OCI-LY7 (cell line): ENCODE results near the gene VEGFD. TPM values are rescaled to one million over a fixed set of nuclear protein-coding genes. Genes with fewer than 3 reads are reported as not detected.

Source experiments
- BruUV-seq: library from RNA; stranded (reverse); fragments of 400-500 nt; replicated peaks from 2 replicates; lab custom pipeline; 2021; lab: Mats Ljungman, UMichigan
- CTCF ChIA-PET: fragments of 300-600 bp; sonication (Branson Sonifier 250); formaldehyde crosslinking; loops from one replicate; lab custom pipeline; 2022; ENCODE audit warnings: antibody characterized with exemption; ENCODE audit not compliant: unreplicated experiment; lab: Charles Lee
- POLR2A ChIA-PET: fragments of 300-600 bp; sonication (Branson Sonifier 250); formaldehyde crosslinking; loops from one replicate; lab custom pipeline; 2022; ENCODE audit warnings: antibody characterized with exemption; lab: Charles Lee
- DNase-seq: peaks from one replicate; pipeline ENCODE4 v3.0.0-alpha.2; 2015; ENCODE audit warnings: low spot score
- H2AFZ ChIP-seq: fragments of 200-600 bp; sonication (generic), shearing (Covaris generic); 2 replicates; pipeline ENCODE4 v1.6.1; 2014; ENCODE audit warnings: mild to moderate bottlenecking, antibody characterized with exemption, low read length, moderate library complexity
- H3K27ac ChIP-seq: fragments of 200-600 bp; sonication (generic); 2 replicates; pipeline ENCODE4 v1.5.1; 2014; ENCODE audit warnings: mixed run types, low read depth, mild to moderate bottlenecking, moderate library complexity, low read length, inconsistent platforms; ENCODE audit not compliant: poor library complexity, severe bottlenecking
- H3K36me3 ChIP-seq: fragments of 200-600 bp; sonication (generic); 2 replicates; pipeline ENCODE4 v1.6.1; 2014; ENCODE audit warnings: mild to moderate bottlenecking, antibody characterized with exemption, low read length, moderate library complexity, mixed read lengths; ENCODE audit not compliant: insufficient read depth
- H3K4me1 ChIP-seq: fragments of 200-600 bp; sonication (generic); 2 replicates; pipeline ENCODE4 v1.5.1; 2014; ENCODE audit warnings: mild to moderate bottlenecking, low read length; ENCODE audit not compliant: insufficient read depth, poor library complexity, severe bottlenecking
- H3K4me2 ChIP-seq: fragments of 200-600 bp; sonication (generic); 2 replicates; pipeline ENCODE4 v1.6.1; 2014; ENCODE audit warnings: mild to moderate bottlenecking, low read length
- H3K4me3 ChIP-seq: fragments of 200-600 bp; sonication (generic); 2 replicates; pipeline ENCODE4 v1.5.1; 2014; ENCODE audit warnings: mild to moderate bottlenecking, low read depth, low read length; ENCODE audit not compliant: poor library complexity, severe bottlenecking
- H3K79me2 ChIP-seq: fragments of 200-600 bp; sonication (generic); 2 replicates; pipeline ENCODE4 v1.6.1; 2016; ENCODE audit warnings: low read depth, mild to moderate bottlenecking, low read length, moderate library complexity, mixed read lengths; ENCODE audit not compliant: insufficient read depth
- H3K9me2 ChIP-seq: fragments of 200-600 bp; sonication (generic); 2 replicates; pipeline ENCODE4 v1.6.1; 2016; ENCODE audit warnings: mild to moderate bottlenecking, low read length, mixed read lengths; ENCODE audit not compliant: insufficient read depth
- H3K9me3 ChIP-seq: fragments of 200-600 bp; sonication (generic); 2 replicates; pipeline ENCODE4 v1.6.1; 2014; ENCODE audit warnings: mild to moderate bottlenecking, mixed run types, low read length, mixed read lengths
- H4K20me1 ChIP-seq: fragments of 200-600 bp; sonication (generic); 2 replicates; pipeline ENCODE4 v1.6.1; 2014; ENCODE audit warnings: mild to moderate bottlenecking, antibody characterized with exemption, low read length, moderate library complexity, mixed read lengths; ENCODE audit not compliant: insufficient read depth
- EZH2phosphoT487 ChIP-seq: fragments of 200-600 bp; sonication (generic); IDR thresholded peaks from 2 replicates; pipeline ENCODE4 v1.6.1; 2018; ENCODE audit warnings: low read depth, borderline replicate concordance, mild to moderate bottlenecking, mixed run types, antibody characterized with exemption, low read length, moderate library complexity, mixed read lengths
- intact Hi-C: fragments of 100-400 bp; cut with micrococcal nuclease; formaldehyde crosslinking; loops from one replicate; pipeline ENCODE4 v1.10.0; 2022; ENCODE audit not compliant: unreplicated experiment
- total RNA-seq, 2 experiments: library from RNA; depleted of rRNA in 1 of 2; stranded (reverse); fragments of >200 nt in 1 of 2; shearing (Covaris generic) in 1 of 2; gene quantifications; 2 replicates each; pipeline ENCODE4 v1.2.3, GENCODE V29; 2014 to 2022
- TF ChIP-seq, protein P1 (sequence below): fragments of 200-600 bp; sonication (generic); conservative IDR thresholded peaks from 2 replicates; pipeline ENCODE4 v1.5.1; 2014; ENCODE audit warnings: mild to moderate bottlenecking, antibody characterized with exemption, low read length, moderate library complexity, mixed read lengths

Gene VEGFD
- total RNA-seq, 2 experiments from 2014 or later = not detected

- Histone ChIP-seq H3K79me2 (no peaks in the 10 kb centered on the region), H4K20me1 (no peaks in the 10 kb centered on the region), H3K4me2 (no peak overlapping the region), H3K4me1 (no peaks in the 10 kb centered on the region), H3K27ac (no peak overlapping the region), H3K36me3 (no peaks in the 10 kb centered on the region), H3K9me2 (no peaks in the 10 kb centered on the region), H3K4me3 (no peak overlapping the region), H2AFZ (no peak overlapping the region), H3K9me3 (no peaks in the 10 kb centered on the region)
- intact Hi-C loops = no loop called here
- ChIA-PET POLR2A (no interaction called here), CTCF (no interaction called here)
- no TSS peak for BruUV-seq
- TF ChIP-seq EZH2phosphoT487 = no peak
- TF ChIP-seq, protein P1, sequence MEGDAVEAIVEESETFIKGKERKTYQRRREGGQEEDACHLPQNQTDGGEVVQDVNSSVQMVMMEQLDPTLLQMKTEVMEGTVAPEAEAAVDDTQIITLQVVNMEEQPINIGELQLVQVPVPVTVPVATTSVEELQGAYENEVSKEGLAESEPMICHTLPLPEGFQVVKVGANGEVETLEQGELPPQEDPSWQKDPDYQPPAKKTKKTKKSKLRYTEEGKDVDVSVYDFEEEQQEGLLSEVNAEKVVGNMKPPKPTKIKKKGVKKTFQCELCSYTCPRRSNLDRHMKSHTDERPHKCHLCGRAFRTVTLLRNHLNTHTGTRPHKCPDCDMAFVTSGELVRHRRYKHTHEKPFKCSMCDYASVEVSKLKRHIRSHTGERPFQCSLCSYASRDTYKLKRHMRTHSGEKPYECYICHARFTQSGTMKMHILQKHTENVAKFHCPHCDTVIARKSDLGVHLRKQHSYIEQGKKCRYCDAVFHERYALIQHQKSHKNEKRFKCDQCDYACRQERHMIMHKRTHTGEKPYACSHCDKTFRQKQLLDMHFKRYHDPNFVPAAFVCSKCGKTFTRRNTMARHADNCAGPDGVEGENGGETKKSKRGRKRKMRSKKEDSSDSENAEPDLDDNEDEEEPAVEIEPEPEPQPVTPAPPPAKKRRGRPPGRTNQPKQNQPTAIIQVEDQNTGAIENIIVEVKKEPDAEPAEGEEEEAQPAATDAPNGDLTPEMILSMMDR = no peak
- DNase-seq = no peak
These were observed 26.2 kb upstream of the VEGFD start for GRCh38 chrX:15410430-15410829.

GRCh38 chrX:15405846-15406245 is 21.6 kb upstream of the VEGFD start:
- H3K27ac ChIP-seq = no peak overlapping the region
- BruUV-seq = no TSS peak
- no peak overlapping the region for H2AFZ ChIP-seq
- no peaks in the 10 kb centered on the region for H3K4me1 ChIP-seq
- TF ChIP-seq, protein P1 = no peak
- no peak for TF ChIP-seq EZH2phosphoT487
- no peaks in the 10 kb centered on the region for H4K20me1 ChIP-seq
- H3K9me3 ChIP-seq = no peaks in the 10 kb centered on the region
- CTCF ChIA-PET = no interaction called here
- intact Hi-C loops = no loop called here
- H3K36me3 ChIP-seq = no peaks in the 10 kb centered on the region
- H3K4me3 ChIP-seq = no peak overlapping the region
- no peaks in the 10 kb centered on the region for H3K9me2 ChIP-seq
- POLR2A ChIA-PET = no interaction called here
- no peak for DNase-seq
- H3K4me2 ChIP-seq = no peak overlapping the region
- no peaks in the 10 kb centered on the region for H3K79me2 ChIP-seq

- Histone ChIP-seq H3K36me3 (no peaks in the 10 kb centered on the region), H3K4me3 (no peak overlapping the region), H3K4me1 (no peaks in the 10 kb centered on the region), H2AFZ (no peak overlapping the region), H4K20me1 (no peaks in the 10 kb centered on the region), H3K4me2 (no peak overlapping the region), H3K79me2 (no peaks in the 10 kb centered on the region), H3K9me3 (no peaks in the 10 kb centered on the region), H3K9me2 (no peaks in the 10 kb centered on the region), H3K27ac (no peak overlapping the region)
- no TSS peak for BruUV-seq
- intact Hi-C loops = no loop called here
- no peak for TF ChIP-seq EZH2phosphoT487
- TF ChIP-seq, protein P1 = no peak
- CTCF ChIA-PET = no interaction called here
- POLR2A ChIA-PET = no interaction called here
- DNase-seq = no peak
These were observed 20.3 kb upstream of the VEGFD start for GRCh38 chrX:15404401-15405096.
